ENCODE results near the gene SRPK3. TPM values are rescaled to one million over a fixed set of nuclear protein-coding genes. Genes with fewer than 3 reads are reported as not detected.

The SRPK3 gene
- total and polyA plus RNA-seq, 2 donors, result 2.3 to 4.3 TPM

- H3K4me1 ChIP-seq (ENCODE audit: insufficient read depth), result no peaks in the 10 kb centered on the region
- under 1% methylated on average over 92 of the region's 92 CpGs for WGBS
These were observed 13.4 kb downstream of the SRPK3 start, which contains the start of the genes IDH3G and SSR4 for GRCh38 chrX:153794018-153794896. IDH3G (minus strand) TSS chrX:153794375; CDS start chrX:153794326, 49 bp downstream. SSR4 (plus strand) TSS chrX:153794668; CDS start chrX:153794688, 20 bp downstream.

GRCh38 chrX:153794897-153795816 is 14.3 kb downstream of the SRPK3 start:
- no peak for DNase-seq (ENCODE audit: extremely low spot score)
- WGBS, result 4% methylated on average over 47 of the region's 47 CpGs
- peak overlapping the region; percentile 47 for H3K27ac ChIP-seq (ENCODE audit: low read depth)
- peaks cover 2% of the 10 kb centered on the region for H3K36me3 ChIP-seq (ENCODE audit: insufficient read depth)
- no peaks in the 10 kb centered on the region for H3K4me1 ChIP-seq (ENCODE audit: insufficient read depth)
- peak overlapping the region; percentile 79 for H3K4me3 ChIP-seq (ENCODE audit: low read depth, low read length)

More at GRCh38 chrX:153794018-153794896, 13.4 kb downstream of the SRPK3 start, which contains the start of the genes IDH3G and SSR4:
- Histone ChIP-seq H3K4me3 (ENCODE audit: low read depth, low read length) (peak within 1 kb of the TSS; percentile 79), H3K36me3 (ENCODE audit: insufficient read depth) (peaks cover 2% of the 10 kb centered on the region), H3K27ac (ENCODE audit: low read depth) (peak within 1 kb of the TSS; percentile 88)
- peak; percentile 81 for DNase-seq (ENCODE audit: extremely low spot score)

DNA sequence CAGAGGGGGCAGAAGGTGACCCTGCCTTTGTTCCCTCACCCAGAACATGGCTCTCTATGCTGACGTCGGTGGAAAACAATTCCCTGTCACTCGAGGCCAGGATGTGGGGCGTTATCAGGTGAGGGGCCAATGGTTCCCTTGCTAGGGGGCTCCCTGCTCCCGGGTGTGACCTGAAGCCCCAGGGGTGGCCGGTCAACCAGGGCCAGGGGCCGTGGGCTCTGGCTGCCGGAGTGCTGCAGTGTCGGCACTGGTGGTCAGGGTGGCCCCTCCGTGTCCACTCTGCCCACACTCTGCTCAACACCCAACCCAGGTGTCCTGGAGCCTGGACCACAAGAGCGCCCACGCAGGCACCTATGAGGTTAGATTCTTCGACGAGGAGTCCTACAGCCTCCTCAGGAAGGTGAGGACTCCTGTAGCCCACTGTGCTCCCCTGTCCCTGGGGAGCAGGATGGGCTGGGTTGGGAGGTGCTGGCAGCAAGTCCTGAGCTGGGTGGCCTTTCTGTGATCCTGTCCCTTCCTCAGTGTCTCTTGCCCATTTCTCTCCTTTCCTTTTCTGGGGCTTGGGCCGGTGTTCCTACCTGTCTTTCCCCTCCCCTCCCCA is 16.7 kb downstream of the SRPK3 start:
- no peak for DNase-seq (ENCODE audit: extremely low spot score)
- Histone ChIP-seq H3K27ac (ENCODE audit: low read depth) (no peak overlapping the region), H3K4me3 (ENCODE audit: low read depth, low read length) (no peak overlapping the region), H3K36me3 (ENCODE audit: insufficient read depth) (peaks cover 2% of the 10 kb centered on the region), H3K4me1 (ENCODE audit: insufficient read depth) (no peaks in the 10 kb centered on the region)
- 89% methylated on average over 15 of the region's 15 CpGs for WGBS

GRCh38 chrX:153799326-153799725 is 18.5 kb downstream of the SRPK3 start:
- H3K36me3 ChIP-seq (ENCODE audit: insufficient read depth), result peaks cover 2% of the 10 kb centered on the region
- DNase-seq (ENCODE audit: extremely low spot score), result no peak
- 88% methylated on average over 5 of the region's 5 CpGs for WGBS
- no peaks in the 10 kb centered on the region for H3K4me1 ChIP-seq (ENCODE audit: insufficient read depth)
- H3K4me3 ChIP-seq (ENCODE audit: low read depth, low read length), result no peak overlapping the region
- no peak overlapping the region for H3K27ac ChIP-seq (ENCODE audit: low read depth)

- no peak for DNase-seq (ENCODE audit: extremely low spot score)
- Histone ChIP-seq H3K4me1 (ENCODE audit: insufficient read depth) (no peaks in the 10 kb centered on the region), H3K27ac (ENCODE audit: low read depth) (no peak overlapping the region), H3K4me3 (ENCODE audit: low read depth, low read length) (no peak overlapping the region), H3K36me3 (ENCODE audit: insufficient read depth) (peaks cover 2% of the 10 kb centered on the region)
- 79% methylated on average over 16 of the region's 16 CpGs for WGBS
These were observed 19.4 kb downstream of the SRPK3 start for GRCh38 chrX:153800177-153800722.

DNA sequence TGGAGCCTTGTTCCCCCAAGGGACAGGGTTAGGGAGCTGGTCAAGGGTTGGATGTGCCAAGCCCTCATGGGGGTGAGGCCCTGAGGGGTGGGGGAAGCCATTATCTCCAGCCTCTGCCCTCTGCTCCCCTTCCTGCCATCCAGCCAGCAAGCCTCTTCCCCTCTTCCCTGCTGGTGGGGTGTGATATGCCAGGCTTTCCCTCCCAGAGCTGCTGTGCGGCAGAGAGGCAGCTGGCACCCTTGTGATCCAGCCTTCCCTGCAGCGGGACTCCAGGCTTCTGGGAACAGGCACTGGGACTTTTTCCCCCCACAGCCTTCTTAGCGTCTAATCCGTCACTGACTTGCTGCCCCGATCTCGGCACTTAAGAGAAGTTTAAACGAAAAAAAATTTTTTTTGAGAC is 19.9 kb downstream of the SRPK3 start:
- H3K36me3 ChIP-seq (ENCODE audit: insufficient read depth), result peaks cover 2% of the 10 kb centered on the region
- WGBS, result 81% methylated on average over 7 of the region's 7 CpGs
- H3K4me3 ChIP-seq (ENCODE audit: low read depth, low read length), result no peak overlapping the region
- H3K4me1 ChIP-seq (ENCODE audit: insufficient read depth), result no peaks in the 10 kb centered on the region
- H3K27ac ChIP-seq (ENCODE audit: low read depth), result no peak overlapping the region
- no peak for DNase-seq (ENCODE audit: extremely low spot score)

DNA sequence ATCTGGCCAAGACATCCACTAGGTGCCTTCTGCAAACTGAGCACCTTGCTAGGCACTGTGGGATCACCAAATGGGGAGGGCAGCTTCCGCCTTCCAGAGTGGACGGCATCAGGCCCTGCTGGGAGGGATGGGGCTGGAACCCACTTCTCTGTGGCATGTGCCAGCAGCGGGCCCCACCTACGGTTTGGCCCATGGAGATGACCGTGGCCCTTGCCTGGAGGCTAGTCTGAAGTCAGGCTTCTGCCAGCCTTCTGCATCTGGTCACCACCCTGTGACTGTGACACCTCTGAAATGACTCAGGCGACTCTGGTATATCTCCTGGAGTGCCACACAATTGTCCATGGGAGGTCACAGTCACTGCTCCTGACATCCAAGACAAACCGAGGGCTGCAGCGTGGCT is 20.8 kb downstream of the SRPK3 start:
- H3K4me3 ChIP-seq (ENCODE audit: low read depth, low read length), result no peak overlapping the region
- 87% methylated on average over 8 of the region's 8 CpGs for WGBS
- no peaks in the 10 kb centered on the region for H3K4me1 ChIP-seq (ENCODE audit: insufficient read depth)
- no peak overlapping the region for H3K27ac ChIP-seq (ENCODE audit: low read depth)
- H3K36me3 ChIP-seq (ENCODE audit: insufficient read depth), result peaks cover 2% of the 10 kb centered on the region
- no peak for DNase-seq (ENCODE audit: extremely low spot score)

- Histone ChIP-seq H3K36me3 (ENCODE audit: insufficient read depth) (peaks cover 2% of the 10 kb centered on the region), H3K27ac (ENCODE audit: low read depth) (no peak overlapping the region), H3K4me3 (ENCODE audit: low read depth, low read length) (no peak overlapping the region), H3K4me1 (ENCODE audit: insufficient read depth) (no peaks in the 10 kb centered on the region)
- DNase-seq (ENCODE audit: extremely low spot score), result no peak
- WGBS, result 68% methylated on average over 14 of the region's 14 CpGs
These were observed 21.7 kb downstream of the SRPK3 start for GRCh38 chrX:153802513-153803045.

DNA sequence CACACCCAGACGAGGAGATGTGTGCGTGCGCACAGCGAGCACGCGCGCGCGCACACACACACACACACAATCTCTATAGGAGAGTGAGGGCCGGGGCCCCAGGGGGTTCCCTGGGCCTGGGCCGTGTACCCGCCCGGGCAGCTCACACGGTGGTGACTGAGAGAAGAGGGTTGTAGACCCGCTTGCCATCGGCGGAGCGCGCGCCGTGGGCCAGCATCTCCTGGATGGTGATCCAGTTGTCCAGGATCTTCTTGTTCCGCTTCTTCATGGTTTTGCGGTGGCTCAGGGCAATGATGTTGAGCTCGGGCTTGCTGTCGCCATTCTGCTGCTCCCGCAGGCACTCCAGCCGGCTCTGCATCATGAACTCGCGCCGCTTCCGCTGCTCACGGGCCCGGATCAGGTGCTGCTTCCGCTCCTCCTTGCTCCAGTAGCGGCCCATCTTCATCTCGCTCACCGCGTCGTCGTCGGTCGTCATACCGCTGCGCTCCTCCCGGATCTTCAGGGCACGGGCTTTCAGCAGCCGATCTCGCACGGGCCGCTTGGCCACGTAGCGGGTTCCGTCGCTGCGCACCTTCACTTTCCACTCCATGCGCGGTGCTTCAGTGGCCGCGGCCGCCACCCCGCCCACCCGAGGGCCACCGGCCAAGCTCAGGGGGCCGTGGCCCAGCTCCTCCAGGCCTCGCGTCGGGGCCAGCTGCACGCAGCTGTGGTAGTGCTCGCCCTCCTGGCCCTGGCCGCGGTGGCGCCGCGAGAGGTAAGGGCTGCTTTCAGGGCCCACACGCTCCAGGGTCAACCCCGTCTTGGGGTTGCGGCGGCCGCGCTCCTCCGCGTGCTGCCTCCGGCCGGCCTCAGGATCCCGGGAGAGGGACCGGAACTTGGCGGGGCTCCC is 22.6 kb downstream of the SRPK3 start:
- no peak for DNase-seq (ENCODE audit: extremely low spot score)
- Histone ChIP-seq H3K4me3 (ENCODE audit: low read depth, low read length) (no peak overlapping the region), H3K27ac (ENCODE audit: low read depth) (no peak overlapping the region), H3K36me3 (ENCODE audit: insufficient read depth) (no peaks in the 10 kb centered on the region), H3K4me1 (ENCODE audit: insufficient read depth) (no peaks in the 10 kb centered on the region)
- 96% methylated on average over 87 of the region's 87 CpGs for WGBS

GRCh38 chrX:153804100-153804595 is 23.3 kb downstream of the SRPK3 start:
- Histone ChIP-seq H3K27ac (ENCODE audit: low read depth) (no peak overlapping the region), H3K4me3 (ENCODE audit: low read depth, low read length) (no peak overlapping the region), H3K4me1 (ENCODE audit: insufficient read depth) (no peaks in the 10 kb centered on the region), H3K36me3 (ENCODE audit: insufficient read depth) (no peaks in the 10 kb centered on the region)
- no peak for DNase-seq (ENCODE audit: extremely low spot score)
- WGBS, result 94% methylated on average over 34 of the region's 34 CpGs

DNA sequence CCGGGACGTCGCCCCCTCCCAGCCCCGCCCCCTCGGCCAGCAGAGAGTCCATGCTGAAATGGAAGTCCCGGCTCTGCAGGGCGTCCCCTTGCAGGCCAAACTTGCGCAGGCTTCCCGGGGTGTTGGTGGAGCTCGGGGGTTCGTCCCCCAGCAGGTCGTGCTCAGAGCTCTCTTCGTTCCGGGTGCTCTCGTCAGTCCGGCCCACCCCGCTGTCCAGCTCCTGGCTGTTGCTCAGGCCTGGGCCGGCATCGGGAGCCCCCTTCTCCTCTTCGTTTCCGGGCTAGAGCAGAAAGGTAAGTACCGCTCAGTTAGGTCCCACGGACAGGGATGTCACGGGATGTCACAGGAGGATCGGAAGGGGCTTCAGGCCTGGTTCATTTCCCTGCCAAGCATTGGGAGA is 23.8 kb downstream of the SRPK3 start:
- Histone ChIP-seq H3K36me3 (ENCODE audit: insufficient read depth) (no peaks in the 10 kb centered on the region), H3K27ac (ENCODE audit: low read depth) (no peak overlapping the region), H3K4me3 (ENCODE audit: low read depth, low read length) (no peak overlapping the region), H3K4me1 (ENCODE audit: insufficient read depth) (no peaks in the 10 kb centered on the region)
- no peak for DNase-seq (ENCODE audit: extremely low spot score)
- 90% methylated on average over 25 of the region's 25 CpGs for WGBS

DNA sequence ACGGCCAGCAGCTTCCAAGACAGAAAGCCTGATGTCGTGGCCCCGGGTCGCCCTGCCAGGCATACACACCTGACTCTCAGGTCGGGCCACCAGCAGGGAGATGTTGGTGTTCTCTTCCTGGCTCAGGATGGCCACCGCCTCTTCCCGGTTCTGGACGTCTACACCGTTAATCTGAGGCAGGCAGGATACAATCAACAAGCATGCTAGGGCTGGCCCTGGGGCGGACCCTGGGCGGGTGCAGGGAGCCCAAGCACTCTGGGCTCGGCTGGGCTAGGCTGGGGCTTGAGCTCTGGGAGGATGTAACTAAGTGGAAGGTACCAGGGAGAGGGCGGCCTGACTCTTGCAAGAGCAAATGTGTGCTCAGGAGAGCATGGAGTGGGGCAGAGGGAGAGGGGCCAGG is 24.6 kb downstream of the SRPK3 start:
- Histone ChIP-seq H3K4me1 (ENCODE audit: insufficient read depth) (no peaks in the 10 kb centered on the region), H3K36me3 (ENCODE audit: insufficient read depth) (no peaks in the 10 kb centered on the region), H3K4me3 (ENCODE audit: low read depth, low read length) (no peak overlapping the region), H3K27ac (ENCODE audit: low read depth) (no peak overlapping the region)
- 81% methylated on average over 13 of the region's 13 CpGs for WGBS
- DNase-seq (ENCODE audit: extremely low spot score), result no peak
